Peyer's patch (tissue), 4 donors: Measurements from ENCODE around the gene GARS1.

Experiments used
- CTCF ChIP-seq, 6 experiments: fragments of 450-650 bp in 4 of 6; fragments of 200-600 bp in 2 of 6; sonication (generic) in 1 of 6; IDR thresholded peaks; one replicate each; pipeline ENCODE4 v1.5.1; 2017 to 2019; ENCODE audit warnings: antibody characterized with exemption in 6 of 6, mild to moderate bottlenecking in 3 of 6, moderate library complexity in 1 of 6
- POLR2A ChIP-seq, 2 donors: fragments of 450-650 bp; IDR thresholded peaks; one replicate each; pipeline ENCODE4 v1.5.1; 2017; ENCODE audit warnings: antibody characterized with exemption in 2 of 2, mild to moderate bottlenecking in 2 of 2, moderate library complexity in 2 of 2

- TF ChIP-seq POLR2A (IDR thresholded peaks at IDR 0.05): no peak
- no peak for TF ChIP-seq CTCF (IDR thresholded peaks at IDR 0.05)
Observed at GRCh38 chr7:30660331-30661255, 65.9 kb downstream of the GARS1 start.
